Trophoblast cell (in vitro differentiated cells and primary cell): Measurements from ENCODE around the gene STAB2.

Source experiments
- DNase-seq, 2 donors: peaks; one replicate each; pipeline ENCODE4 v3.0.0-alpha.2; 2016
- H2AFZ ChIP-seq: 2 replicates; pipeline ENCODE4 v1.6.1; 2013; ENCODE audit warnings: low read length, moderate library complexity, mild to moderate bottlenecking; ENCODE audit not compliant: insufficient read depth, poor library complexity
- H2AK5ac ChIP-seq: 2 replicates; pipeline ENCODE4 v1.6.1; 2013; ENCODE audit warnings: mild to moderate bottlenecking, low read length
- H2BK120ac ChIP-seq: 2 replicates; pipeline ENCODE4 v1.6.1; 2013; ENCODE audit warnings: low read length, mild to moderate bottlenecking, moderate library complexity; ENCODE audit not compliant: insufficient read depth, poor library complexity
- H2BK12ac ChIP-seq: 2 replicates; pipeline ENCODE4 v1.6.1; 2013; ENCODE audit warnings: mild to moderate bottlenecking, low read length, moderate library complexity
- H2BK5ac ChIP-seq: 2 replicates; pipeline ENCODE4 v1.6.1; 2013; ENCODE audit warnings: low read length, low read depth, moderate library complexity, mild to moderate bottlenecking; ENCODE audit not compliant: poor library complexity
- H3K14ac ChIP-seq: 2 replicates; pipeline ENCODE4 v1.6.1; 2013; ENCODE audit warnings: mild to moderate bottlenecking, low read length
- H3K18ac ChIP-seq: 2 replicates; pipeline ENCODE4 v1.6.1; 2013; ENCODE audit warnings: mild to moderate bottlenecking, low read length
- H3K23ac ChIP-seq: 2 replicates; pipeline ENCODE4 v1.6.1; 2013; ENCODE audit warnings: low read length
- H3K27ac ChIP-seq: 2 replicates; pipeline ENCODE4 v1.5.1; 2013; ENCODE audit warnings: low read depth, mild to moderate bottlenecking, inconsistent platforms, low read length, moderate library complexity
- H3K27me3 ChIP-seq: 2 replicates; pipeline ENCODE4 v1.6.1; 2013; ENCODE audit warnings: inconsistent platforms, mild to moderate bottlenecking, low read length, moderate library complexity; ENCODE audit not compliant: insufficient read depth
- H3K36me3 ChIP-seq, 2 experiments: 1 replicate in 1 of 2; 2 replicates in 1 of 2; pipeline ENCODE4 v1.6.1; 2013; ENCODE audit warnings: low read length in 2 of 2, mild to moderate bottlenecking in 2 of 2, moderate library complexity in 1 of 2; ENCODE audit not compliant: insufficient read depth in 2 of 2, control insufficient read depth in 1 of 2
- H3K4ac ChIP-seq: 2 replicates; pipeline ENCODE4 v1.6.1; 2013; ENCODE audit warnings: low read depth, mild to moderate bottlenecking, low read length, moderate library complexity
- H3K4me1 ChIP-seq, 2 experiments: 1 replicate in 1 of 2; 2 replicates in 1 of 2; pipeline ENCODE4 v1.6.1; 2013; ENCODE audit warnings: low read length in 2 of 2, mild to moderate bottlenecking in 2 of 2, moderate library complexity in 1 of 2; ENCODE audit not compliant: insufficient read depth in 2 of 2, control insufficient read depth in 1 of 2
- H3K4me2 ChIP-seq: 2 replicates; pipeline ENCODE4 v1.6.1; 2013; ENCODE audit warnings: inconsistent platforms, mild to moderate bottlenecking, low read length, moderate library complexity
- H3K4me3 ChIP-seq: 2 replicates; pipeline ENCODE4 v1.5.1; 2013; ENCODE audit warnings: mild to moderate bottlenecking, low read depth, low read length, inconsistent platforms
- H3K79me1 ChIP-seq: one replicate; pipeline ENCODE4 v1.6.1; 2013; ENCODE audit warnings: low read length
- H3K79me2 ChIP-seq: 2 replicates; pipeline ENCODE4 v1.6.1; 2013; ENCODE audit warnings: low read length, mild to moderate bottlenecking; ENCODE audit not compliant: control insufficient read depth, insufficient read depth, poor library complexity
- H3K9ac ChIP-seq: 2 replicates; pipeline ENCODE4 v1.6.1; 2013; ENCODE audit warnings: mild to moderate bottlenecking, low read length
- H3K9me3 ChIP-seq: 2 replicates; pipeline ENCODE4 v1.6.1; 2013; ENCODE audit warnings: low read depth, mild to moderate bottlenecking, control low read depth, inconsistent platforms, low read length; ENCODE audit not compliant: insufficient read depth
- H4K12ac ChIP-seq: 2 replicates; pipeline ENCODE4 v1.6.1; 2013; ENCODE audit warnings: low read depth, mild to moderate bottlenecking, low read length, moderate library complexity
- H4K8ac ChIP-seq: 2 replicates; pipeline ENCODE4 v1.6.1; 2013; ENCODE audit warnings: low read depth, mild to moderate bottlenecking, low read length, moderate library complexity
- H4K91ac ChIP-seq: one replicate; pipeline ENCODE4 v1.6.1; 2013; ENCODE audit warnings: low read depth, mild to moderate bottlenecking, low read length, moderate library complexity
- WGBS: extraction: QIAGEN DNeasy Blood & Tissue Kit; methylation state at CpG from one replicate; pipeline ENCODE4 v1.1.7; 2013; ENCODE audit warnings: missing lambda C conversion rate; ENCODE audit not compliant: insufficient read length, insufficient coverage; ENCODE audit errors: extremely low coverage; 5-methylcytosine and 5-hydroxymethylcytosine counted together

Gene STAB2

DNA sequence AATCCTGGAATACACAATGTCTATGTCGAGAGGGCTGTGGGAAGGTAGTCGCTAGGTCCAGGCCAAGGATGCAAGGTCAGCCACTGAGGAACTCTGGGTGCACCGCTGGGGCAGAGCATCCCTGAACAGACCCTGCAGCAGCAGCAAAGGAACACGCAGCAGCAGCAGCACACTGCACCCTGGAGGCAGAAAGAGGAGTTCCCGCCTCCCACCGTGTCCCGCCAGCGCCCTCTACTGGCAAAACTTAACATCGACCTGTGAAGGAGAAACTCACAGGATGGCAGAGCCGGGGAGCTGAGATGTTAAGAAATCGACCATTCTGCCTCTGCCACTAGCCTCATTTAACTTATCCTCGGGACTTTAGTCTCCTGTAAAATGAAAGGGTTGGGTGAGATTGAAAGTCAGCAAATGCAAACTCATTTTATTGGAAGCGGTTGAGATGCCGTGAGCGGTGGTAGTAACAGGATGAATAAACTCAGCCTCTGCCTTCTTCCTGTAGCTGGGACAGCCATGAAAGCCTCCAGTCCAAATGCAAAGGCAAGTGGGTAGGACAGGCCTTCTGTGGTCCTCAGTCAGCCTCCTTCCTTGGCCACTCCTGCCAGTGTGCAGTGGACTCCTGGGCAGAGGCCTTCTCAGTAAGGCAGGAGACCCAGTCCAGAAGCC lies 45.6 kb downstream of the STAB2 start:
- H3K79me2 ChIP-seq: no peaks in the 10 kb centered on the region
- H3K23ac ChIP-seq: no peak overlapping the region
- H2BK12ac ChIP-seq: no peak overlapping the region
- no peak overlapping the region for H4K91ac ChIP-seq
- no peak overlapping the region for H3K14ac ChIP-seq
- no peak overlapping the region for H4K8ac ChIP-seq
- no peak overlapping the region for H2AK5ac ChIP-seq
- no peak overlapping the region for H3K4ac ChIP-seq
- H2BK120ac ChIP-seq: no peak overlapping the region
- H3K27ac ChIP-seq: no peak overlapping the region
- no peak overlapping the region for H2BK5ac ChIP-seq
- H3K4me3 ChIP-seq: no peak overlapping the region
- H2AFZ ChIP-seq: no peak overlapping the region
- no CpG with 5 or more reads among the region's 15 CpGs for WGBS
- no peak overlapping the region for H4K12ac ChIP-seq
- H3K18ac ChIP-seq: no peak overlapping the region
- no peaks in the 10 kb centered on the region for H3K27me3 ChIP-seq
- no peak overlapping the region for H3K9ac ChIP-seq
- H3K79me1 ChIP-seq: no peaks in the 10 kb centered on the region
- no peaks in the 10 kb centered on the region for H3K4me1 ChIP-seq
- peak; percentile 75 to 91 for DNase-seq
- no peak overlapping the region for H3K4me2 ChIP-seq
- H3K36me3 ChIP-seq: no peaks in the 10 kb centered on the region
- peaks cover 3% of the 10 kb centered on the region for H3K9me3 ChIP-seq

DNA sequence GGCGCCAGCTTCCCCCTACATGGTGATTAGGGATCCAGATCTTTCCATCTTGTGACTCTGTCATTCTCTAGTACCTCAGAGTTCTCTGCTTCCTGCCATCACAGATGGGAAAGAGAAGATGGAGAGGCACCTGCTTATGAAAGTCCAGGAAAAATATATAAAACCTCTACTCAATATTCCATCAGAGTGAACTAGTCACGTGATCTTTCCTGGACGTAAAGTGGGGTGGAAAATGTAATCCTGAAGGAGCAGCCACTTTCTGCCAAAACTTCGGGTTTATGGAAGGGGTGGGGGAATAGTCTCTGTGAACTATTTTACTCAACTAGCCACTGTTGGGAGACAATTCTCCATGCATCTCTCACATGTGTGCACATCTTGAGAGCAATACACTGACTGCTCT lies 47.7 kb downstream of the STAB2 start:
- no peak overlapping the region for H3K23ac ChIP-seq
- H3K14ac ChIP-seq: no peak overlapping the region
- no peak overlapping the region for H4K12ac ChIP-seq
- H4K91ac ChIP-seq: no peak overlapping the region
- no CpG with 5 or more reads among the region's 4 CpGs for WGBS
- H3K18ac ChIP-seq: no peak overlapping the region
- no peak overlapping the region for H2BK12ac ChIP-seq
- no peak overlapping the region for H3K9ac ChIP-seq
- no peak overlapping the region for H2BK5ac ChIP-seq
- no peak overlapping the region for H4K8ac ChIP-seq
- no peak for DNase-seq
- H3K27me3 ChIP-seq: no peaks in the 10 kb centered on the region
- H3K36me3 ChIP-seq: no peaks in the 10 kb centered on the region
- H2AFZ ChIP-seq: no peak overlapping the region
- H3K79me2 ChIP-seq: no peaks in the 10 kb centered on the region
- no peaks in the 10 kb centered on the region for H3K4me1 ChIP-seq
- no peak overlapping the region for H2BK120ac ChIP-seq
- no peak overlapping the region for H3K4me3 ChIP-seq
- no peak overlapping the region for H2AK5ac ChIP-seq
- no peak overlapping the region for H3K4me2 ChIP-seq
- H3K27ac ChIP-seq: no peak overlapping the region
- H3K4ac ChIP-seq: no peak overlapping the region
- no peaks in the 10 kb centered on the region for H3K79me1 ChIP-seq
- peaks cover 3% of the 10 kb centered on the region for H3K9me3 ChIP-seq

DNA sequence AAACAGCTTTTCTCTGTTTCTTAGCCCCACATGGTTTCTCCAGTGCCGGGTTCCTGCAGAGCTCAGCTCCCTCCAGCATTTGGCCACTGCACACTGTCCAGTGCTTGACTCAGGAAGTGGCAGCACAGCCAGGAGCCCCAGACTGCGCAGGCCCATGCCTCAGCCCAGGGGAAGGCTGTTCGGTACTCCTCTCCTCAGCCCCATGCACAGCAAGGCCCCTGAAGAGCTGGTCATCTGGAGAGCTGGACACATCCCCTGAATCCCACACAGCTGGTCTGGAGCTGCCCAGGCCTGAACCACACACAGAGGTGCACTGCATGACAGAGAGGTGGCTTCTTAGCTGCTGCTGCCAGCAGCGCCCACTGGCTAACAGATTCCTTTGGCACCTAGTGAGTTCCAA lies 48.3 kb downstream of the STAB2 start:
- no peak overlapping the region for H3K4ac ChIP-seq
- H3K79me1 ChIP-seq: no peaks in the 10 kb centered on the region
- no CpG with 5 or more reads among the region's 4 CpGs for WGBS

DNA sequence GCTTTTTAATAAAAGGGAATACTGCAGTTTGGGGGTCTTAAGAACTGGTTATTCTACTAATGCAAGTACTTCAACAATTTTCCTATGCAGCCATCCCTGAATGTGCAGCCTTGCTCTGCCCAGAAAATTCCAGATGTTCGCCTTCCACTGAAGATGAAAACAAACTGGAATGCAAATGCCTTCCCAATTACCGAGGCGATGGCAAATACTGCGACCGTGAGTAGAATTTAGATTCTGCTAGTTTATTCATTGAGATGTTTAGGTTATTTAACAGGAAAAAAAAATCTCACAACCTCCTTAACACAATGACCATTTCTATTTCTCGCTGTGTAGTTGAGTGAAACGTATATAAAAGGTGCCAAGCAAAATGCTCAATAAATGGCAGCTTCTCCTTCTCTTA lies 49.9 kb downstream of the STAB2 start:
- peaks cover 3% of the 10 kb centered on the region for H3K9me3 ChIP-seq
- H3K79me1 ChIP-seq: no peaks in the 10 kb centered on the region
- H2AK5ac ChIP-seq: no peak overlapping the region
- H3K36me3 ChIP-seq: no peaks in the 10 kb centered on the region
- no peak overlapping the region for H3K4me2 ChIP-seq
- no peak overlapping the region for H4K12ac ChIP-seq
- H3K4me1 ChIP-seq: no peaks in the 10 kb centered on the region
- H2AFZ ChIP-seq: no peak overlapping the region
- no peak overlapping the region for H2BK120ac ChIP-seq
- no peak overlapping the region for H2BK5ac ChIP-seq
- H3K4ac ChIP-seq: no peak overlapping the region
- no peak overlapping the region for H3K4me3 ChIP-seq
- DNase-seq: no peak
- H2BK12ac ChIP-seq: no peak overlapping the region
- no peaks in the 10 kb centered on the region for H3K27me3 ChIP-seq
- H3K18ac ChIP-seq: no peak overlapping the region
- H3K79me2 ChIP-seq: no peaks in the 10 kb centered on the region
- H4K91ac ChIP-seq: no peak overlapping the region
- H3K23ac ChIP-seq: no peak overlapping the region
- no peak overlapping the region for H3K9ac ChIP-seq
- no peak overlapping the region for H3K27ac ChIP-seq
- no CpG with 5 or more reads among the region's 7 CpGs for WGBS
- no peak overlapping the region for H4K8ac ChIP-seq
- H3K14ac ChIP-seq: no peak overlapping the region

More for the DNA sequence above, 48.3 kb downstream of the STAB2 start:
- H2BK5ac ChIP-seq: no peak overlapping the region
- no peak overlapping the region for H2BK12ac ChIP-seq
- peaks cover 3% of the 10 kb centered on the region for H3K9me3 ChIP-seq
- H3K27ac ChIP-seq: no peak overlapping the region
- no peak for DNase-seq
- no peak overlapping the region for H4K8ac ChIP-seq
- no peaks in the 10 kb centered on the region for H3K79me2 ChIP-seq
- no peak overlapping the region for H2BK120ac ChIP-seq
- no peak overlapping the region for H3K23ac ChIP-seq
- no peaks in the 10 kb centered on the region for H3K36me3 ChIP-seq
- H2AFZ ChIP-seq: no peak overlapping the region
- no peak overlapping the region for H3K14ac ChIP-seq
- H3K4me1 ChIP-seq: no peaks in the 10 kb centered on the region
- H2AK5ac ChIP-seq: no peak overlapping the region
- H3K4me2 ChIP-seq: no peak overlapping the region
- no peak overlapping the region for H3K4me3 ChIP-seq
- H3K18ac ChIP-seq: no peak overlapping the region
- H3K9ac ChIP-seq: no peak overlapping the region
- H4K91ac ChIP-seq: no peak overlapping the region
- no peak overlapping the region for H4K12ac ChIP-seq
- H3K27me3 ChIP-seq: no peaks in the 10 kb centered on the region
